Measurements from ENCODE around the gene STAP2.

STAP2 gene

GRCh38 chr19:4318460-4318859 lies 20.2 kb downstream of the STAP2 start:
- Histone ChIP-seq H3K27ac (ENCODE audit: low read length) (no peak overlapping the region), H3K4me3 (ENCODE audit: low read length) (no peak overlapping the region), H3K36me3 (ENCODE audit: control insufficient read depth, low read depth, low read length) (peaks cover 16% of the 10 kb centered on the region), H3K4me1 (ENCODE audit: control insufficient read depth, low read depth, low read length) (no peaks in the 10 kb centered on the region), H3K9me3 (ENCODE audit: control insufficient read depth, low read depth, low read length) (no peaks in the 10 kb centered on the region), H3K27me3 (ENCODE audit: control insufficient read depth, insufficient read depth, low read length) (no peaks in the 10 kb centered on the region), H3K9ac (ENCODE audit: low read length) (no peak overlapping the region)

GRCh38 chr19:4316956-4317355 lies 21.7 kb downstream of the STAP2 start:
- no peaks in the 10 kb centered on the region for H3K9me3 ChIP-seq (ENCODE audit: control insufficient read depth, low read depth, low read length)
- no peaks in the 10 kb centered on the region for H3K4me1 ChIP-seq (ENCODE audit: control insufficient read depth, low read depth, low read length)
- H3K36me3 ChIP-seq (ENCODE audit: control insufficient read depth, low read depth, low read length) = peaks cover 18% of the 10 kb centered on the region
- H3K27ac ChIP-seq (ENCODE audit: low read length) = no peak overlapping the region
- H3K4me3 ChIP-seq (ENCODE audit: low read length) = no peak overlapping the region
- no peak overlapping the region for H3K9ac ChIP-seq (ENCODE audit: low read length)
- H3K27me3 ChIP-seq (ENCODE audit: control insufficient read depth, insufficient read depth, low read length) = no peaks in the 10 kb centered on the region

- Histone ChIP-seq H3K36me3 (ENCODE audit: control insufficient read depth, low read depth, low read length) (peaks cover 25% of the 10 kb centered on the region), H3K9ac (ENCODE audit: low read length) (no peak overlapping the region), H3K27ac (ENCODE audit: low read length) (no peak overlapping the region), H3K4me3 (ENCODE audit: low read length) (no peak overlapping the region), H3K9me3 (ENCODE audit: control insufficient read depth, low read depth, low read length) (no peaks in the 10 kb centered on the region), H3K27me3 (ENCODE audit: control insufficient read depth, insufficient read depth, low read length) (no peaks in the 10 kb centered on the region), H3K4me1 (ENCODE audit: control insufficient read depth, low read depth, low read length) (no peaks in the 10 kb centered on the region)
Observed at GRCh38 chr19:4313847-4314490, 24.7 kb downstream of the STAP2 start.

- H3K27ac ChIP-seq (ENCODE audit: low read length) = no peak overlapping the region
- H3K27me3 ChIP-seq (ENCODE audit: control insufficient read depth, insufficient read depth, low read length) = no peaks in the 10 kb centered on the region
- H3K36me3 ChIP-seq (ENCODE audit: control insufficient read depth, low read depth, low read length) = peaks cover 19% of the 10 kb centered on the region
- H3K9me3 ChIP-seq (ENCODE audit: control insufficient read depth, low read depth, low read length) = no peaks in the 10 kb centered on the region
- H3K9ac ChIP-seq (ENCODE audit: low read length) = no peak overlapping the region
- no peaks in the 10 kb centered on the region for H3K4me1 ChIP-seq (ENCODE audit: control insufficient read depth, low read depth, low read length)
- no peak overlapping the region for H3K4me3 ChIP-seq (ENCODE audit: low read length)
Observed at GRCh38 chr19:4310247-4311121, 28.1 kb downstream of the STAP2 start.

- Histone ChIP-seq H3K4me3 (ENCODE audit: low read length) (no peak overlapping the region), H3K27me3 (ENCODE audit: control insufficient read depth, insufficient read depth, low read length) (no peaks in the 10 kb centered on the region), H3K36me3 (ENCODE audit: control insufficient read depth, low read depth, low read length) (peaks cover 10% of the 10 kb centered on the region), H3K27ac (ENCODE audit: low read length) (no peak overlapping the region), H3K9me3 (ENCODE audit: control insufficient read depth, low read depth, low read length) (no peaks in the 10 kb centered on the region), H3K4me1 (ENCODE audit: control insufficient read depth, low read depth, low read length) (no peaks in the 10 kb centered on the region), H3K9ac (ENCODE audit: low read length) (no peak overlapping the region)
Observed at GRCh38 chr19:4305659-4306058, 33.0 kb downstream of the STAP2 start.

- H3K36me3 ChIP-seq (ENCODE audit: control insufficient read depth, low read depth, low read length) = peaks cover 10% of the 10 kb centered on the region
- no peaks in the 10 kb centered on the region for H3K27me3 ChIP-seq (ENCODE audit: control insufficient read depth, insufficient read depth, low read length)
- H3K27ac ChIP-seq (ENCODE audit: low read length) = no peak overlapping the region
- no peak overlapping the region for H3K9ac ChIP-seq (ENCODE audit: low read length)
- peak overlapping the region; percentile 37 for H3K4me3 ChIP-seq (ENCODE audit: low read length)
- no peaks in the 10 kb centered on the region for H3K9me3 ChIP-seq (ENCODE audit: control insufficient read depth, low read depth, low read length)
- H3K4me1 ChIP-seq (ENCODE audit: control insufficient read depth, low read depth, low read length) = no peaks in the 10 kb centered on the region
Observed at GRCh38 chr19:4305257-4305612, 33.4 kb downstream of the STAP2 start.

GRCh38 chr19:4304538-4305256 lies 33.9 kb downstream of the STAP2 start, which contains the start of gene FSD1:
FSD1 (plus strand) TSS chr19:4304598; CDS start chr19:4304747, 149 bp downstream.
- Histone ChIP-seq H3K9ac (ENCODE audit: low read length) (no peak within 1 kb of the TSS), H3K4me1 (ENCODE audit: control insufficient read depth, low read depth, low read length) (no peaks in the 10 kb centered on the region), H3K4me3 (ENCODE audit: low read length) (peak within 1 kb of the TSS; percentile 37)

GRCh38 chr19:4303819-4304537 lies 34.6 kb downstream of the STAP2 start:
- Histone ChIP-seq H3K36me3 (ENCODE audit: control insufficient read depth, low read depth, low read length) (peaks cover 6% of the 10 kb centered on the region), H3K27me3 (ENCODE audit: control insufficient read depth, insufficient read depth, low read length) (no peaks in the 10 kb centered on the region), H3K4me1 (ENCODE audit: control insufficient read depth, low read depth, low read length) (no peaks in the 10 kb centered on the region), H3K9me3 (ENCODE audit: control insufficient read depth, low read depth, low read length) (no peaks in the 10 kb centered on the region), H3K27ac (ENCODE audit: low read length) (no peak overlapping the region), H3K4me3 (ENCODE audit: low read length) (peak overlapping the region; percentile 37), H3K9ac (ENCODE audit: low read length) (no peak overlapping the region)

More at GRCh38 chr19:4304538-4305256, 33.9 kb downstream of the STAP2 start, which contains the start of gene FSD1:
- Histone ChIP-seq H3K27ac (ENCODE audit: low read length) (no peak within 1 kb of the TSS), H3K9me3 (ENCODE audit: control insufficient read depth, low read depth, low read length) (no peaks in the 10 kb centered on the region), H3K27me3 (ENCODE audit: control insufficient read depth, insufficient read depth, low read length) (no peaks in the 10 kb centered on the region), H3K36me3 (ENCODE audit: control insufficient read depth, low read depth, low read length) (peaks cover 10% of the 10 kb centered on the region)

GRCh38 chr19:4302243-4302640 lies 36.4 kb downstream of the STAP2 start, which contains the start of gene TMIGD2:
TMIGD2 (minus strand) TSS chr19:4302389; CDS start chr19:4302385, 4 bp downstream.
- H3K9ac ChIP-seq (ENCODE audit: low read length) = no peak within 1 kb of the TSS
- no peaks in the 10 kb centered on the region for H3K36me3 ChIP-seq (ENCODE audit: control insufficient read depth, low read depth, low read length)
- H3K9me3 ChIP-seq (ENCODE audit: control insufficient read depth, low read depth, low read length) = no peaks in the 10 kb centered on the region
- H3K27ac ChIP-seq (ENCODE audit: low read length) = no peak within 1 kb of the TSS
- H3K4me3 ChIP-seq (ENCODE audit: low read length) = no peak within 1 kb of the TSS
- H3K4me1 ChIP-seq (ENCODE audit: control insufficient read depth, low read depth, low read length) = no peaks in the 10 kb centered on the region
- H3K27me3 ChIP-seq (ENCODE audit: control insufficient read depth, insufficient read depth, low read length) = no peaks in the 10 kb centered on the region

GRCh38 chr19:4301590-4302242 lies 36.9 kb downstream of the STAP2 start:
- Histone ChIP-seq H3K27ac (ENCODE audit: low read length) (no peak overlapping the region), H3K4me3 (ENCODE audit: low read length) (no peak overlapping the region), H3K36me3 (ENCODE audit: control insufficient read depth, low read depth, low read length) (no peaks in the 10 kb centered on the region), H3K9me3 (ENCODE audit: control insufficient read depth, low read depth, low read length) (no peaks in the 10 kb centered on the region), H3K9ac (ENCODE audit: low read length) (no peak overlapping the region), H3K4me1 (ENCODE audit: control insufficient read depth, low read depth, low read length) (no peaks in the 10 kb centered on the region), H3K27me3 (ENCODE audit: control insufficient read depth, insufficient read depth, low read length) (no peaks in the 10 kb centered on the region)
